Tibial nerve (tissue), 4 donors: ENCODE data around the gene METRN.

Experiments used
- EP300 ChIP-seq, 2 donors: sonication (generic); formaldehyde crosslinking; IDR thresholded peaks; one replicate each; pipeline ENCODE4 v1.6.1; 2017; ENCODE audit warnings: antibody characterized with exemption in 2 of 2, mild to moderate bottlenecking in 1 of 2
- POLR2A ChIP-seq, 2 donors: fragments of 450-650 bp; IDR thresholded peaks; one replicate each; pipeline ENCODE4 v1.6.1; 2017; ENCODE audit warnings: antibody characterized with exemption in 2 of 2, mild to moderate bottlenecking in 2 of 2, moderate library complexity in 2 of 2
- TF ChIP-seq, protein P1 (sequence below), 5 experiments: fragments of 200-600 bp in 3 of 5; fragments of 450-650 bp in 2 of 5; sonication (generic) in 3 of 5; IDR thresholded peaks; one replicate each; pipeline ENCODE4 v1.5.1; 2016 to 2019; ENCODE audit warnings: antibody characterized with exemption in 5 of 5, mild to moderate bottlenecking in 3 of 5, moderate library complexity in 2 of 5

- no peak for TF ChIP-seq EP300 (IDR thresholded peaks at IDR 0.05)
- TF ChIP-seq, protein P1, sequence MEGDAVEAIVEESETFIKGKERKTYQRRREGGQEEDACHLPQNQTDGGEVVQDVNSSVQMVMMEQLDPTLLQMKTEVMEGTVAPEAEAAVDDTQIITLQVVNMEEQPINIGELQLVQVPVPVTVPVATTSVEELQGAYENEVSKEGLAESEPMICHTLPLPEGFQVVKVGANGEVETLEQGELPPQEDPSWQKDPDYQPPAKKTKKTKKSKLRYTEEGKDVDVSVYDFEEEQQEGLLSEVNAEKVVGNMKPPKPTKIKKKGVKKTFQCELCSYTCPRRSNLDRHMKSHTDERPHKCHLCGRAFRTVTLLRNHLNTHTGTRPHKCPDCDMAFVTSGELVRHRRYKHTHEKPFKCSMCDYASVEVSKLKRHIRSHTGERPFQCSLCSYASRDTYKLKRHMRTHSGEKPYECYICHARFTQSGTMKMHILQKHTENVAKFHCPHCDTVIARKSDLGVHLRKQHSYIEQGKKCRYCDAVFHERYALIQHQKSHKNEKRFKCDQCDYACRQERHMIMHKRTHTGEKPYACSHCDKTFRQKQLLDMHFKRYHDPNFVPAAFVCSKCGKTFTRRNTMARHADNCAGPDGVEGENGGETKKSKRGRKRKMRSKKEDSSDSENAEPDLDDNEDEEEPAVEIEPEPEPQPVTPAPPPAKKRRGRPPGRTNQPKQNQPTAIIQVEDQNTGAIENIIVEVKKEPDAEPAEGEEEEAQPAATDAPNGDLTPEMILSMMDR (IDR thresholded peaks at IDR 0.05): no peak
- TF ChIP-seq POLR2A (IDR thresholded peaks at IDR 0.05): no peak
Measured at GRCh38 chr16:740459-740763, 25.5 kb downstream of the METRN start.
